Neural cell (in vitro differentiated cells): ENCODE data around the gene CCDC107. TPM values are rescaled to one million over a fixed set of nuclear protein-coding genes. Genes with fewer than 3 reads are reported as not detected.

Experiments used
- H2AFZ ChIP-seq: fragments of 200-600, 300-800 bp; sonication (generic), shearing (Covaris generic); 2 replicates; pipeline ENCODE4 v1.6.0; 2014; ENCODE audit warnings: low read depth, mild to moderate bottlenecking, antibody characterized with exemption, low read length, moderate library complexity
- H3F3A ChIP-seq: fragments of 200-600 bp; shearing (Covaris generic); 2 replicates; pipeline ENCODE4 v1.6.1; 2016; ENCODE audit warnings: mild to moderate bottlenecking, moderate library complexity, mixed read lengths, antibody characterized with exemption, low read length; ENCODE audit not compliant: insufficient read depth, poor library complexity, severe bottlenecking
- H3K27ac ChIP-seq: fragments of 200-600, 300-800 bp; sonication (generic), shearing (Covaris generic); 2 replicates; pipeline ENCODE4 v1.5.1; 2014; ENCODE audit warnings: mild to moderate bottlenecking, low read length, moderate library complexity
- H3K27me3 ChIP-seq: fragments of 300-800, 200-600 bp; sonication (generic), shearing (Covaris generic); 2 replicates; pipeline ENCODE4 v1.6.0; 2014; ENCODE audit warnings: mild to moderate bottlenecking, low read depth, low read length, moderate library complexity; ENCODE audit not compliant: insufficient read depth
- H3K36me3 ChIP-seq: fragments of 300-800, 200-600 bp; sonication (generic), shearing (Covaris generic); 2 replicates; pipeline ENCODE4 v1.5.1; 2014; ENCODE audit warnings: mild to moderate bottlenecking, antibody characterized with exemption, low read length, moderate library complexity; ENCODE audit not compliant: insufficient read depth
- H3K4me2 ChIP-seq: fragments of 300-800, 200-600 bp; sonication (generic), shearing (Covaris generic); 2 replicates; pipeline ENCODE4 v1.6.0; 2014; ENCODE audit warnings: mild to moderate bottlenecking, low read length
- H3K4me3 ChIP-seq: fragments of 300-800, 200-600 bp; sonication (generic), shearing (Covaris generic); 2 replicates; pipeline ENCODE4 v1.5.1; 2014; ENCODE audit warnings: mild to moderate bottlenecking, low read length, moderate library complexity
- H3K79me2 ChIP-seq: fragments of 200-600 bp; shearing (Covaris generic); replicated peaks from 2 replicates; pipeline ENCODE4 v1.6.0; 2014; ENCODE audit warnings: mild to moderate bottlenecking, low read length, moderate library complexity; ENCODE audit not compliant: insufficient read depth
- H3K9ac ChIP-seq: fragments of 300-800, 200-600 bp; sonication (generic), shearing (Covaris generic); 2 replicates; pipeline ENCODE4 v1.6.1; 2016; ENCODE audit warnings: mild to moderate bottlenecking, low read length, mixed read lengths
- H3K9me2 ChIP-seq: fragments of 200-600 bp; shearing (Covaris generic); 2 replicates; pipeline ENCODE4 v1.6.1; 2016; ENCODE audit warnings: mild to moderate bottlenecking, low read length, mixed read lengths; ENCODE audit not compliant: insufficient read depth
- H3K9me3 ChIP-seq: fragments of 200-600, 300-800 bp; sonication (generic), shearing (Covaris generic); 2 replicates; pipeline ENCODE4 v1.6.1; 2016; ENCODE audit warnings: mild to moderate bottlenecking, mixed run types, low read length, moderate library complexity, mixed read lengths
- H4K20me1 ChIP-seq: fragments of 200-600 bp; shearing (Covaris generic); 2 replicates; pipeline ENCODE4 v1.6.1; 2016; ENCODE audit warnings: mild to moderate bottlenecking, mixed run types; ENCODE audit not compliant: insufficient read depth
- EP300 ChIP-seq: fragments of 450-650 bp; conservative IDR thresholded peaks from 2 replicates; pipeline ENCODE4 v1.6.1; 2014; ENCODE audit warnings: antibody characterized with exemption, mild to moderate bottlenecking, moderate library complexity; ENCODE audit not compliant: poor library complexity, severe bottlenecking
- EZH2 ChIP-seq: fragments of 200-600, 300-800 bp; shearing (Covaris generic), sonication (generic); IDR thresholded peaks from 2 replicates; pipeline ENCODE4 v1.6.1; 2014; ENCODE audit warnings: antibody characterized with exemption, low read length, borderline replicate concordance, mild to moderate bottlenecking; ENCODE audit not compliant: insufficient read depth, poor library complexity, severe bottlenecking
- MXI1 ChIP-seq: fragments of 450-650 bp; conservative IDR thresholded peaks from 2 replicates; pipeline ENCODE4 v1.6.1; 2014; ENCODE audit warnings: antibody characterized with exemption, mild to moderate bottlenecking; ENCODE audit not compliant: poor library complexity, severe bottlenecking
- POLR2AphosphoS5 ChIP-seq: IDR thresholded peaks from 2 replicates; pipeline ENCODE4 v1.6.1; 2012
- RAD21 ChIP-seq: fragments of 450-650 bp; conservative IDR thresholded peaks from 2 replicates; pipeline ENCODE4 v1.6.1; 2014; ENCODE audit warnings: antibody characterized with exemption, mild to moderate bottlenecking, moderate library complexity
- REST ChIP-seq: IDR thresholded peaks from 2 replicates; pipeline ENCODE4 v1.6.1; 2012; ENCODE audit warnings: borderline replicate concordance
- SMC3 ChIP-seq: fragments of 450-650 bp; conservative IDR thresholded peaks from 2 replicates; pipeline ENCODE4 v1.6.1; 2014; ENCODE audit warnings: antibody characterized with exemption, mild to moderate bottlenecking, moderate library complexity; ENCODE audit not compliant: poor library complexity
- TAF1 ChIP-seq: IDR thresholded peaks from 2 replicates; pipeline ENCODE4 v1.6.1; 2012; ENCODE audit warnings: low read depth
- polyA plus RNA-seq: library from polyadenylated mRNA; depleted of rRNA; stranded (reverse); fragments of >200 nt; gene quantifications from 2 replicates; pipeline ENCODE4 v1.2.3, GENCODE V29; 2014
- TF ChIP-seq, protein P1 (sequence below): fragments of 450-650 bp; IDR thresholded peaks from 2 replicates; pipeline ENCODE4 v1.5.1; 2014; ENCODE audit warnings: antibody characterized with exemption, mild to moderate bottlenecking, moderate library complexity; ENCODE audit not compliant: poor library complexity, severe bottlenecking

CCDC107 gene
- polyA plus RNA-seq, 1 donor from 2014 or later: 41.4 TPM

GRCh38 chr9:35656348-35656747 lies 1.7 kb upstream of the CCDC107 start:
- no peaks in the 10 kb centered on the region for H3K9me2 ChIP-seq
- no peak overlapping the region for H2AFZ ChIP-seq
- no peaks in the 10 kb centered on the region for H3K27me3 ChIP-seq
- H3K79me2 ChIP-seq: peaks cover 6% of the 10 kb centered on the region
- H3K4me2 ChIP-seq: no peak overlapping the region
- no peaks in the 10 kb centered on the region for H3K9me3 ChIP-seq
- peak overlapping the region; percentile 97 for H3K9ac ChIP-seq
- H3K27ac ChIP-seq: no peak overlapping the region
- TF ChIP-seq RAD21: no peak
- TF ChIP-seq REST: no peak
- no peak for TF ChIP-seq SMC3
- TF ChIP-seq, protein P1, sequence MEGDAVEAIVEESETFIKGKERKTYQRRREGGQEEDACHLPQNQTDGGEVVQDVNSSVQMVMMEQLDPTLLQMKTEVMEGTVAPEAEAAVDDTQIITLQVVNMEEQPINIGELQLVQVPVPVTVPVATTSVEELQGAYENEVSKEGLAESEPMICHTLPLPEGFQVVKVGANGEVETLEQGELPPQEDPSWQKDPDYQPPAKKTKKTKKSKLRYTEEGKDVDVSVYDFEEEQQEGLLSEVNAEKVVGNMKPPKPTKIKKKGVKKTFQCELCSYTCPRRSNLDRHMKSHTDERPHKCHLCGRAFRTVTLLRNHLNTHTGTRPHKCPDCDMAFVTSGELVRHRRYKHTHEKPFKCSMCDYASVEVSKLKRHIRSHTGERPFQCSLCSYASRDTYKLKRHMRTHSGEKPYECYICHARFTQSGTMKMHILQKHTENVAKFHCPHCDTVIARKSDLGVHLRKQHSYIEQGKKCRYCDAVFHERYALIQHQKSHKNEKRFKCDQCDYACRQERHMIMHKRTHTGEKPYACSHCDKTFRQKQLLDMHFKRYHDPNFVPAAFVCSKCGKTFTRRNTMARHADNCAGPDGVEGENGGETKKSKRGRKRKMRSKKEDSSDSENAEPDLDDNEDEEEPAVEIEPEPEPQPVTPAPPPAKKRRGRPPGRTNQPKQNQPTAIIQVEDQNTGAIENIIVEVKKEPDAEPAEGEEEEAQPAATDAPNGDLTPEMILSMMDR: no peak
- no peak for TF ChIP-seq TAF1
- no peak for TF ChIP-seq EP300
- no peak for TF ChIP-seq MXI1
- no peak for TF ChIP-seq EZH2
- TF ChIP-seq POLR2AphosphoS5: no peak
- H3K36me3 ChIP-seq: peaks cover 8% of the 10 kb centered on the region
- H3F3A ChIP-seq: no peaks in the 10 kb centered on the region
- H3K4me3 ChIP-seq: peak overlapping the region; percentile 80
- H4K20me1 ChIP-seq: no peaks in the 10 kb centered on the region

- no peaks in the 10 kb centered on the region for H3K9me2 ChIP-seq
- H3K27ac ChIP-seq: peak overlapping the region; percentile 97
- no peaks in the 10 kb centered on the region for H3K27me3 ChIP-seq
- no peaks in the 10 kb centered on the region for H3F3A ChIP-seq
- H4K20me1 ChIP-seq: no peaks in the 10 kb centered on the region
- peak overlapping the region; percentile 78 for H3K4me2 ChIP-seq
- peaks cover 6% of the 10 kb centered on the region for H3K79me2 ChIP-seq
- peak overlapping the region; percentile 80 for H3K4me3 ChIP-seq
- H3K9me3 ChIP-seq: no peaks in the 10 kb centered on the region
- no peak for TF ChIP-seq REST
- TF ChIP-seq EZH2: no peak
- no peak for TF ChIP-seq RAD21
- peaks cover 8% of the 10 kb centered on the region for H3K36me3 ChIP-seq
- peak overlapping the region; percentile 97 for H3K9ac ChIP-seq
- H2AFZ ChIP-seq: no peak overlapping the region
Measured at GRCh38 chr9:35656831-35657545, 1.1 kb upstream of the CCDC107 start.
